Heart left ventricle (tissue), 13 donors: ENCODE data around the gene PIK3CA.

Experiments
- CTCF ChIP-seq, 12 donors: fragments of 200-600 bp; sonication (generic) in 4 of 12; IDR thresholded peaks; one replicate each; pipeline versions ENCODE4 v1.5.0 to v1.8.0; 2018 to 2022; ENCODE audit warnings: antibody characterized with exemption in 12 of 12, mild to moderate bottlenecking in 5 of 12
- POLR2A ChIP-seq, 2 donors: fragments of 450-650 bp; IDR thresholded peaks; one replicate each; pipeline ENCODE4 v1.6.1; 2017; ENCODE audit warnings: antibody characterized with exemption in 2 of 2, mild to moderate bottlenecking in 2 of 2, moderate library complexity in 2 of 2
- donor health status: ischemic (EF 13 %, LVEDD 7.1; RV severe dilation, severe dysfunction).
- donor health status: DM: no; HTN: yes; CAD: no.
- donor health status: DM: no; HTN: no; CAD: no.
- donor health status: ischemic (EF 25% LVEDD 6.9; RV normal size, moderate dysfunction).
- donor health status: ischemic (EF 25% LVEDD 5.7; RV mildly dilated, moderate dysfunction).
- donor health status: ischemic (EF 35%, LVEDD 5.7; RV mildly dilated, moderate dysfunction).
- donor health status: nonischemic (EF 11% LVEDD 7.7; RV severe dilation, severe dysfunction).
- donor health status: DM: yes; HTN: yes; CAD: no.
- donor health status: PGD.
- donor health status: ischemic (EF 29% LVEDD 5.4; RV normal size, mild dysfunction).
- donor health status: nonischemic (EF 23%, LVEDD 6.1; RV moderate dilation, normal function).

DNA sequence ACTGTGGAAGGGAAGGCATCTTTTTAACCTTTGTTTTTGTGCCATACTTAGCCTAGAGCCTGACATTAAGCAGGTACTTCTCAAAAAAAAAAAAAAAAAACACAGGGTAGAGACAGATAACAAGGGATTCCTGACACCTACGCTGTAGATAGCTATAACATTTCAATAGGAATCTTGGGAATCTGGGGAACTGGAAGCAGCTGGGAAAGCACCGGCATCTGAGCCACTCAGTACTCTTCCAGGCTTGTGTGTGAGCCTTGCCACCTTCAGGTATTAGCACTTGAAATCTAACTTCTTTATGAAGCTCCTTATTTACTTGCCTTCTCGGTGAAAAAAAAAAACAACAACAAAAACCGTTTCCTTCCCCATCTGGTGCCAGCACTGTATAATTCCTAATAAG lies 46.8 kb downstream of the PIK3CA start:
- TF ChIP-seq POLR2A (IDR thresholded peaks at IDR 0.05) (no peak), CTCF (IDR thresholded peaks at IDR 0.05) (no peak)
